ENCODE data around the gene NR2F1.

The NR2F1 gene

GRCh38 chr5:93575461-93576414 lies 7.3 kb upstream of the NR2F1 start (continued):
- TF ChIP-seq ZNF565 (CRISPR knock-in tag; conservative IDR thresholded peaks at IDR 0.05; ENCODE audit: low read depth): no peak
- TF ChIP-seq TCF4 (CRISPR knock-in tag; IDR thresholded peaks at IDR 0.05; ENCODE audit: borderline replicate concordance): no peak

GRCh38 chr5:93576994-93577853 lies 5.8 kb upstream of the NR2F1 start:
- ATAC-seq: no peak
- TF ChIP-seq TSHZ2 (CRISPR knock-in tag; IDR thresholded peaks at IDR 0.05) (no peak), ZFP3 (CRISPR knock-in tag; IDR thresholded peaks at IDR 0.05) (no peak), PPARA (CRISPR knock-in tag; IDR thresholded peaks at IDR 0.05; ENCODE audit: borderline replicate concordance) (no peak), CSDC2 (CRISPR knock-in tag; IDR thresholded peaks at IDR 0.05) (no peak), TCF4 (CRISPR knock-in tag; IDR thresholded peaks at IDR 0.05; ENCODE audit: borderline replicate concordance) (no peak), ARNTL (CRISPR knock-in tag; IDR thresholded peaks at IDR 0.05; ENCODE audit: borderline replicate concordance, low read depth) (no peak), CSRNP3 (CRISPR knock-in tag; IDR thresholded peaks at IDR 0.05) (no peak), ZNF70 (CRISPR knock-in tag; IDR thresholded peaks at IDR 0.05) (no peak), CREB5 (CRISPR knock-in tag; IDR thresholded peaks at IDR 0.05; ENCODE audit: low read depth) (no peak), BACH2 (CRISPR knock-in tag; IDR thresholded peaks at IDR 0.05; ENCODE audit: borderline replicate concordance) (no peak), PATZ1 (CRISPR knock-in tag; IDR thresholded peaks at IDR 0.05; ENCODE audit: borderline replicate concordance) (no peak), RARB (CRISPR knock-in tag; IDR thresholded peaks at IDR 0.05) (no peak), ESRRG (CRISPR knock-in tag; IDR thresholded peaks at IDR 0.05) (no peak), ZFP30 (CRISPR knock-in tag; IDR thresholded peaks at IDR 0.05) (no peak), ZNF8 (CRISPR knock-in tag; IDR thresholded peaks at IDR 0.05) (no peak), ISL1 (CRISPR knock-in tag; IDR thresholded peaks at IDR 0.05) (no peak), ZNF565 (CRISPR knock-in tag; conservative IDR thresholded peaks at IDR 0.05; ENCODE audit: low read depth) (no peak), TOX (CRISPR knock-in tag; IDR thresholded peaks at IDR 0.05; ENCODE audit: borderline replicate concordance) (no peak), POU6F1 (CRISPR knock-in tag; IDR thresholded peaks at IDR 0.05; ENCODE audit: borderline replicate concordance, low read depth) (no peak), GLIS3 (CRISPR knock-in tag; IDR thresholded peaks at IDR 0.05) (no peak)

Measured in SK-N-SH treated with all-trans-retinoic acid at 6 μM for 48 hours (cell line).